Ascending aorta (tissue), 2 donors: Measurements from ENCODE around the gene SGCD. TPM values are rescaled to one million over a fixed set of nuclear protein-coding genes. Genes with fewer than 3 reads are reported as not detected.

Experiments used
- DNase-seq, 2 donors: peaks; one replicate each; pipeline ENCODE4 v3.0.0-alpha.2; 2019; ENCODE audit warnings: low spot score in 2 of 2
- H3K27ac ChIP-seq, 2 donors: fragments of 200-600 bp; sonication (generic); one replicate each; pipeline ENCODE4 v1.5.1; 2016 to 2017; ENCODE audit warnings: mild to moderate bottlenecking in 1 of 2
- H3K27me3 ChIP-seq: fragments of 200-600 bp; sonication (generic); one replicate; pipeline ENCODE4 v1.5.1; 2017
- H3K36me3 ChIP-seq, 2 donors: fragments of 200-600 bp; sonication (generic); one replicate each; pipeline ENCODE4 v1.5.1; 2016
- H3K4me1 ChIP-seq, 2 donors: fragments of 200-600 bp; sonication (generic); one replicate each; pipeline ENCODE4 v1.5.1; 2016 to 2017; ENCODE audit warnings: mild to moderate bottlenecking in 1 of 2
- H3K4me3 ChIP-seq, 2 donors: fragments of 200-600 bp; sonication (generic); one replicate each; pipeline ENCODE4 v1.5.1; 2016 to 2017; ENCODE audit warnings: mild to moderate bottlenecking in 1 of 2
- H3K9me3 ChIP-seq, 2 donors: fragments of 200-600 bp; sonication (generic); one replicate each; pipeline ENCODE4 v1.5.1; 2016
- CTCF ChIP-seq, 3 experiments: fragments of 200-600 bp in 2 of 3; fragments of 450-650 bp in 1 of 3; sonication (generic) in 2 of 3; IDR thresholded peaks; one replicate each; pipeline ENCODE4 v1.5.1; 2016 to 2019; ENCODE audit warnings: antibody characterized with exemption in 3 of 3, mild to moderate bottlenecking in 1 of 3, moderate library complexity in 1 of 3
- intact Hi-C: fragments of 100-400 bp; cut with DNase I; formaldehyde crosslinking; loops from one replicate; pipeline ENCODE4 v1.15.1; 2023
- total RNA-seq: library from RNA; depleted of rRNA; stranded (reverse); fragments of >200 nt; gene quantifications from one replicate; pipeline ENCODE4 v1.1.0, GENCODE V29; 2016

Gene SGCD
- total RNA-seq, 1 donor from 2014 or later, result 4.0 TPM

- no peak overlapping the region for H3K4me3 ChIP-seq
- intact Hi-C loops, result no loop called here
- no peak for DNase-seq
Observed at GRCh38 chr5:156615901-156616300, 288.9 kb downstream of the SGCD start.

GRCh38 chr5:156617426-156617825 lies 290.5 kb downstream of the SGCD start:
- DNase-seq, result no peak
- intact Hi-C loops, result no loop called here
- TF ChIP-seq CTCF (IDR thresholded peaks at IDR 0.05), result no peak
- Histone ChIP-seq H3K9me3 (peaks cover 0 to 1% of the 10 kb centered on the region in 2 donors), H3K4me1 (no peaks in the 10 kb centered on the region), H3K27ac (no peak overlapping the region), H3K36me3 (peaks cover 0 to 2% of the 10 kb centered on the region in 2 donors), H3K4me3 (no peak overlapping the region), H3K27me3 (no peaks in the 10 kb centered on the region)

More at GRCh38 chr5:156615901-156616300, 288.9 kb downstream of the SGCD start:
- Histone ChIP-seq H3K27me3 (no peaks in the 10 kb centered on the region), H3K27ac (no peak overlapping the region), H3K9me3 (peaks cover 0 to 16% of the 10 kb centered on the region in 2 donors), H3K36me3 (peaks cover 0 to 5% of the 10 kb centered on the region in 2 donors), H3K4me1 (no peaks in the 10 kb centered on the region)
- no peak for TF ChIP-seq CTCF (IDR thresholded peaks at IDR 0.05)

- DNase-seq, result no peak
Observed at GRCh38 chr5:156618601-156619000, 291.6 kb downstream of the SGCD start.

GRCh38 chr5:156621719-156622118 lies 294.8 kb downstream of the SGCD start:
- no peak for TF ChIP-seq CTCF (IDR thresholded peaks at IDR 0.05)
- Histone ChIP-seq H3K27me3 (no peaks in the 10 kb centered on the region), H3K36me3 (peaks cover 0 to 2% of the 10 kb centered on the region in 2 donors), H3K4me3 (no peak overlapping the region), H3K4me1 (no peaks in the 10 kb centered on the region), H3K9me3 (no peaks in the 10 kb centered on the region), H3K27ac (no peak overlapping the region)
- DNase-seq, result no peak
- intact Hi-C loops, result no loop called here

More at GRCh38 chr5:156618601-156619000, 291.6 kb downstream of the SGCD start:
- no peak overlapping the region for H3K27ac ChIP-seq
- H3K9me3 ChIP-seq, result no peaks in the 10 kb centered on the region
- no peak overlapping the region for H3K4me3 ChIP-seq
- no peaks in the 10 kb centered on the region for H3K27me3 ChIP-seq
- TF ChIP-seq CTCF (IDR thresholded peaks at IDR 0.05), result no peak
- H3K4me1 ChIP-seq, result no peaks in the 10 kb centered on the region
- H3K36me3 ChIP-seq, result peaks cover 0 to 2% of the 10 kb centered on the region in 2 donors
- intact Hi-C loops, result no loop called here

GRCh38 chr5:156623381-156624040 lies 296.5 kb downstream of the SGCD start:
- Histone ChIP-seq H3K4me3 (no peak overlapping the region), H3K4me1 (no peaks in the 10 kb centered on the region), H3K27me3 (no peaks in the 10 kb centered on the region), H3K36me3 (peaks cover 0 to 2% of the 10 kb centered on the region in 2 donors), H3K9me3 (no peaks in the 10 kb centered on the region), H3K27ac (no peak overlapping the region)
- intact Hi-C loops, result no loop called here
- TF ChIP-seq CTCF (IDR thresholded peaks at IDR 0.05), result no peak
- DNase-seq, result no peak
